Liver (tissue), 9 donors: ENCODE measurements around the gene SLC13A1. TPM values are rescaled to one million over a fixed set of nuclear protein-coding genes. Genes with fewer than 3 reads are reported as not detected.

Experiments used
- DNase-seq: peaks from one replicate; pipeline ENCODE4 v3.0.0-alpha.2; 2017; ENCODE audit warnings: low spot score
- H3K27ac ChIP-seq, 2 donors: one replicate each; pipeline ENCODE4 v1.7.0; 2013; ENCODE audit warnings: inconsistent platforms in 2 of 2, low read length in 2 of 2, control low read depth in 1 of 2, low read depth in 1 of 2, mild to moderate bottlenecking in 1 of 2
- H3K27me3 ChIP-seq, 4 donors: one replicate each; pipeline versions ENCODE4 v1.6.1 to v1.7.0; 2013; ENCODE audit warnings: low read length in 3 of 4, inconsistent platforms in 1 of 4, mild to moderate bottlenecking in 1 of 4, moderate library complexity in 1 of 4; ENCODE audit not compliant: control insufficient read depth in 4 of 4, insufficient read depth in 4 of 4
- H3K36me3 ChIP-seq, 4 donors: one replicate each; pipeline versions ENCODE4 v1.6.1 to v1.7.0; 2013; ENCODE audit warnings: low read length in 3 of 4, mild to moderate bottlenecking in 3 of 4, low read depth in 1 of 4, moderate library complexity in 1 of 4; ENCODE audit not compliant: control insufficient read depth in 4 of 4, insufficient read depth in 3 of 4
- H3K4me1 ChIP-seq, 4 donors: one replicate each; pipeline versions ENCODE4 v1.6.1 to v1.7.0; 2013; ENCODE audit warnings: low read length in 3 of 4, mild to moderate bottlenecking in 3 of 4, moderate library complexity in 1 of 4; ENCODE audit not compliant: control insufficient read depth in 4 of 4, insufficient read depth in 4 of 4
- H3K4me3 ChIP-seq, 3 donors: one replicate each; pipeline versions ENCODE4 v1.6.1 to v1.7.0; 2013; ENCODE audit warnings: low read length in 3 of 3, control low read depth in 1 of 3, low read depth in 1 of 3, mild to moderate bottlenecking in 1 of 3
- H3K9ac ChIP-seq, 2 donors: one replicate each; pipeline ENCODE4 v1.7.0; 2013; ENCODE audit warnings: low read length in 2 of 2, mild to moderate bottlenecking in 2 of 2, moderate library complexity in 2 of 2, control low read depth in 1 of 2, low read depth in 1 of 2
- H3K9me3 ChIP-seq, 4 donors: one replicate each; pipeline versions ENCODE4 v1.6.1 to v1.7.0; 2013; ENCODE audit warnings: low read length in 3 of 4; ENCODE audit not compliant: control insufficient read depth in 4 of 4
- EGR1 ChIP-seq, 2 donors: IDR thresholded peaks; 2 replicates each; pipeline ENCODE4 v1.6.1; 2016 to 2018; ENCODE audit warnings: antibody characterized with exemption in 2 of 2, low read depth in 2 of 2
- FOXA1 ChIP-seq: IDR thresholded peaks from 2 replicates; pipeline ENCODE4 v1.6.1; 2016; ENCODE audit warnings: antibody characterized with exemption
- FOXA2 ChIP-seq: IDR thresholded peaks from 2 replicates; pipeline ENCODE4 v1.6.1; 2016; ENCODE audit warnings: antibody characterized with exemption
- GABPA ChIP-seq, 2 donors: IDR thresholded peaks in 1 of 2; conservative IDR thresholded peaks in 1 of 2; 2 replicates each; pipeline ENCODE4 v1.6.1; 2016; ENCODE audit warnings: antibody characterized with exemption in 2 of 2, mild to moderate bottlenecking in 1 of 2, moderate library complexity in 1 of 2
- HNF4A ChIP-seq, 2 donors: conservative IDR thresholded peaks; 2 replicates each; pipeline ENCODE4 v1.6.1; 2016; ENCODE audit warnings: antibody characterized with exemption in 2 of 2, mild to moderate bottlenecking in 2 of 2
- HNF4G ChIP-seq: IDR thresholded peaks from 2 replicates; pipeline ENCODE4 v1.6.1; 2016; ENCODE audit warnings: antibody characterized with exemption
- JUND ChIP-seq, 2 donors: IDR thresholded peaks; 2 replicates each; pipeline ENCODE4 v1.6.1; 2016; ENCODE audit warnings: antibody characterized with exemption in 2 of 2
- NR2F2 ChIP-seq: IDR thresholded peaks from 2 replicates; pipeline ENCODE4 v1.6.1; 2016; ENCODE audit warnings: antibody characterized with exemption
- RAD21 ChIP-seq, 2 donors: IDR thresholded peaks; 2 replicates each; pipeline ENCODE4 v1.6.1; 2016; ENCODE audit warnings: antibody characterized with exemption in 2 of 2, mild to moderate bottlenecking in 2 of 2
- RXRA ChIP-seq, 2 donors: IDR thresholded peaks; 2 replicates each; pipeline ENCODE4 v1.6.1; 2017 to 2018; ENCODE audit warnings: antibody characterized with exemption in 2 of 2, mild to moderate bottlenecking in 1 of 2
- SP1 ChIP-seq: IDR thresholded peaks from 2 replicates; pipeline ENCODE4 v1.6.1; 2018; ENCODE audit warnings: antibody characterized with exemption, mild to moderate bottlenecking
- TAF1 ChIP-seq: conservative IDR thresholded peaks from 2 replicates; pipeline ENCODE4 v1.6.1; 2016; ENCODE audit warnings: antibody characterized with exemption, mild to moderate bottlenecking
- YY1 ChIP-seq: IDR thresholded peaks from 2 replicates; pipeline ENCODE4 v1.6.1; 2016; ENCODE audit warnings: antibody characterized with exemption, mild to moderate bottlenecking
- WGBS: extraction: QIAGEN DNeasy Blood & Tissue Kit; methylation state at CpG from one replicate; pipeline ENCODE4 v1.1.7; 2013; 5-methylcytosine and 5-hydroxymethylcytosine counted together
- polyA plus RNA-seq, 2 donors: library from polyadenylated mRNA; stranded (reverse) in 1 of 2; unstranded in 1 of 2; fragments of 200-250 nt in 1 of 2; fragments of >200 nt in 1 of 2; fragmentation: Nextera tagmentation in 1 of 2; extraction: Ambion mirVana in 1 of 2; gene quantifications; one replicate each; pipeline versions ENCODE4 v1.2.1 to v1.2.3, GENCODE V29; 2013 to 2015
- total RNA-seq, 2 donors: library from RNA; depleted of rRNA; stranded (reverse); fragments of >200 nt; gene quantifications; one replicate each; pipeline ENCODE4 v1.2.3, GENCODE V29; 2014
- TF ChIP-seq, protein P1 (sequence below): fragments of 150-350 bp; IDR thresholded peaks from 2 replicates; pipeline ENCODE4 v1.5.1; 2017; ENCODE audit warnings: improper control_type of control experiment, low read depth, low read length; ENCODE audit not compliant: missing input control
- TF ChIP-seq, protein P2 (sequence below): IDR thresholded peaks from 2 replicates; pipeline ENCODE4 v1.6.1; 2016; ENCODE audit warnings: antibody characterized with exemption
- TF ChIP-seq, protein P3 (sequence below): IDR thresholded peaks from 2 replicates; pipeline ENCODE4 v1.6.1; 2016; ENCODE audit warnings: antibody characterized with exemption
- TF ChIP-seq, protein P4 (sequence below): IDR thresholded peaks from 2 replicates; pipeline ENCODE4 v1.6.1; 2016; ENCODE audit warnings: antibody characterized with exemption
- donor health status: healthy.
- donor health status: healthy.
- donor health status: healthy.
- donor health status: healthy.
- donor health status: healthy.

Gene SLC13A1
- total and polyA plus RNA-seq, 4 donors = not detected

DNA sequence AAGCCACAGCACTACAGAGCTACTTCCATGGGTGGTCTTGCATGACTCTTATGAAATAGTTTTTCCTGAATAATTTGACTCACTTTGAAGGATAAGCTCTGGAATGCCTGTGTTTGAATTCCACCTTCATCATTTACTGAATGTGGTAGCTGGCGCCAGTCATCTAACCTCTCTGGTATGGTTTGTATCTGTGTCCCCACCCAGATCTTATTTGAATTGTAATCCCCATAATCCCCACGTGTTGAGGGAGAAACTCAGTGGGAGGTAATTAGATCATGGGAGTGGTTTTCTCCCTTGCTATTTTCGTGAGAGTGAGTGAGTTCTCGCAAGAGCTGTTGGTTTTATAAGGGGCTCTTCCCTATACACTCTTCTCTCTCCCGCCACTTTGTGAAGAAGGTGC is 11.2 kb upstream of the SLC13A1 start (continued):
- TF ChIP-seq EGR1 (IDR thresholded peaks at IDR 0.05; ENCODE audit: low read depth in 2 of 2) (no peak), JUND (IDR thresholded peaks at IDR 0.05) (no peak), GABPA (IDR thresholded peaks at IDR 0.05 in 1 of 2, conservative IDR thresholded peaks at IDR 0.05 in 1 of 2) (no peak), FOXA2 (no peak)

DNA sequence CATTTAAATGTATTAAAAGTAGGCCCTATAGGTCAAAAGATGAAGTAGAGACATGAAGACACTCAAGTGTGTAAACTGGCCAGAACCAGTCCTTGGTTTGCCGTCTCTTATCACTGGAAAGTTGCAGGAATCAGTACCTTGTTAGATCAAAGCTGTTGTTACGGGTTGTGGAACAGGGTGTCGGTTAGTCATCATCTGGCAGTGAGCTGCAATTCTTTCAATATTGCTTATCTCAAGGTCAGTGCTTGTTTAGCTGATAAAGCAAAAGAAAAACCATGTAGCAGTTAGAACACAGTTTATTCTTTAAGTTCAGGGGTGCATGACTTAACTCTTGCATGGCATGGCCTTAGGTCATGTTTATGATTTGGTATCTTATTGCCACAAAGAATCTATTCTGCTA is 10.0 kb upstream of the SLC13A1 start:
- no peak for DNase-seq
- H3K36me3 ChIP-seq = no peaks in the 10 kb centered on the region
- WGBS = 54% methylated on average over 3 of the region's 3 CpGs
- no peak overlapping the region for H3K4me3 ChIP-seq
- H3K27ac ChIP-seq = no peak overlapping the region
- no peaks in the 10 kb centered on the region for H3K27me3 ChIP-seq
- no peak overlapping the region for H3K9ac ChIP-seq
- no peaks in the 10 kb centered on the region for H3K4me1 ChIP-seq
- TF ChIP-seq SP1 = no peak
- no peak for TF ChIP-seq FOXA1
- TF ChIP-seq JUND (IDR thresholded peaks at IDR 0.05) = no peak
- TF ChIP-seq RXRA (IDR thresholded peaks at IDR 0.05) = no peak
- no peak for TF ChIP-seq EGR1 (IDR thresholded peaks at IDR 0.05; ENCODE audit: low read depth in 2 of 2)
- no peak for TF ChIP-seq FOXA2
- TF ChIP-seq HNF4A (conservative IDR thresholded peaks at IDR 0.05) = no peak
- no peak for TF ChIP-seq NR2F2
- TF ChIP-seq GABPA (IDR thresholded peaks at IDR 0.05 in 1 of 2, conservative IDR thresholded peaks at IDR 0.05 in 1 of 2) = no peak
- no peak for TF ChIP-seq YY1
- no peak for TF ChIP-seq HNF4G
- H3K9me3 ChIP-seq = no peaks in the 10 kb centered on the region

DNA sequence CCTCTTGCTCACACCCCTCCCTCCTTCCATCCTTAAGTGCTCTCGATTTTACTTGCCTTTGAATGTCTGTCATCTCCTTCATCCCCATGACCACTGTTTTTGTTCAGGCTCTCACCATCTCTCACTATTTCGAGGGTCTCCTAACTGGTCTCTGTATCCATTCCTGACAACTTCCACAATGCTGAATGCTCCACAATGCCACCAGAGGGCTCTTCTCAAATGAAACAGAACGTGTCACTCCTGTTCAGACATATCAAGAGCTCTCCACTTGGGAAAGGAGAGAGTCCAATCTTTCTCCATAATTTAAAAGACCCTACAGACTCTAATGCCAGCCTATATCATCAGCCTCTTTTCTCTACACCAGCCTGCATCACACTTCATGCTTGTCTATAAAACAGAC is 9.0 kb upstream of the SLC13A1 start:
- no peak overlapping the region for H3K4me3 ChIP-seq
- no peaks in the 10 kb centered on the region for H3K36me3 ChIP-seq
- H3K9me3 ChIP-seq = no peaks in the 10 kb centered on the region
- DNase-seq = no peak
- H3K27me3 ChIP-seq = no peaks in the 10 kb centered on the region
- no peak for TF ChIP-seq GABPA (IDR thresholded peaks at IDR 0.05 in 1 of 2, conservative IDR thresholded peaks at IDR 0.05 in 1 of 2)
- peak; percentile 23 to 26 for TF ChIP-seq RAD21 (IDR thresholded peaks at IDR 0.05)
- H3K9ac ChIP-seq = no peak overlapping the region
- 36% methylated on average over 3 of the region's 3 CpGs for WGBS
- no peaks in the 10 kb centered on the region for H3K4me1 ChIP-seq
- no peak overlapping the region for H3K27ac ChIP-seq

DNA sequence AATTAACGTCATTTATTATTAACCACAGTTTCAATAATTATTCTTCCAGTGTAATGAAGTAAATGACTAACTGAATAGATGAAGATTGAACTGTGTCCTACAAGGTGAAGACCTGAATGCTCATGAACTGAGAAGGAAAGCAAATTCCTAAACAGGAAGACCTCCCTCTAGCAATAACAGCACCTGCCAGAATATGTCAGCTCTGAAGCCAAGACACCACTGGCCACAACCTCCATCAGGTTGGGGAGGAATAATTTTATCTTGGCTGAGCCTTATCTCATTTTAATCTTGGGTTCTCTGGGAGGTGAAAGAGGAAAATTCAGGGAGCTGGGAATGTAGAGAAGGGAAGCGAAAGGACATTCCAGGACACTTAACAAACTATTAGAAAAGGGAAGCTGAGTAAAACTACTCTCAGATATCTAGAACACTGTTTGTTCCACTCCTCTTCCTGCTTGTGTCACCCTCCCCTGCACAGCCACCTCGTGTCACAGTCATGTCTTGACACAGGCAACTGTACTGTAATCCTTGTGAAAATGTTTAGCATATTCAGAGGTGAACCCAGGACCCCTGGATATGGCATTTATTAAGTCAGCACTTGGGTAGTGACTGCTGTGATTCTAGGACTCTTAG is 4.6 kb upstream of the SLC13A1 start:
- Histone ChIP-seq H3K9ac (no peak overlapping the region), H3K27ac (no peak overlapping the region), H3K4me3 (no peak overlapping the region), H3K27me3 (no peaks in the 10 kb centered on the region), H3K9me3 (no peaks in the 10 kb centered on the region), H3K36me3 (no peaks in the 10 kb centered on the region), H3K4me1 (no peaks in the 10 kb centered on the region)
- no peak for DNase-seq
- WGBS = 58% methylated on average over 3 of the region's 3 CpGs
- no peak for TF ChIP-seq FOXA2
- TF ChIP-seq TAF1 = no peak
- TF ChIP-seq RXRA (IDR thresholded peaks at IDR 0.05) = no peak
- no peak for TF ChIP-seq HNF4A (conservative IDR thresholded peaks at IDR 0.05)
- no peak for TF ChIP-seq HNF4G
- no peak for TF ChIP-seq YY1
- TF ChIP-seq NR2F2 = no peak
- TF ChIP-seq FOXA1 = no peak
- no peak for TF ChIP-seq JUND (IDR thresholded peaks at IDR 0.05)
- TF ChIP-seq, protein P1, sequence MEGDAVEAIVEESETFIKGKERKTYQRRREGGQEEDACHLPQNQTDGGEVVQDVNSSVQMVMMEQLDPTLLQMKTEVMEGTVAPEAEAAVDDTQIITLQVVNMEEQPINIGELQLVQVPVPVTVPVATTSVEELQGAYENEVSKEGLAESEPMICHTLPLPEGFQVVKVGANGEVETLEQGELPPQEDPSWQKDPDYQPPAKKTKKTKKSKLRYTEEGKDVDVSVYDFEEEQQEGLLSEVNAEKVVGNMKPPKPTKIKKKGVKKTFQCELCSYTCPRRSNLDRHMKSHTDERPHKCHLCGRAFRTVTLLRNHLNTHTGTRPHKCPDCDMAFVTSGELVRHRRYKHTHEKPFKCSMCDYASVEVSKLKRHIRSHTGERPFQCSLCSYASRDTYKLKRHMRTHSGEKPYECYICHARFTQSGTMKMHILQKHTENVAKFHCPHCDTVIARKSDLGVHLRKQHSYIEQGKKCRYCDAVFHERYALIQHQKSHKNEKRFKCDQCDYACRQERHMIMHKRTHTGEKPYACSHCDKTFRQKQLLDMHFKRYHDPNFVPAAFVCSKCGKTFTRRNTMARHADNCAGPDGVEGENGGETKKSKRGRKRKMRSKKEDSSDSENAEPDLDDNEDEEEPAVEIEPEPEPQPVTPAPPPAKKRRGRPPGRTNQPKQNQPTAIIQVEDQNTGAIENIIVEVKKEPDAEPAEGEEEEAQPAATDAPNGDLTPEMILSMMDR = no peak
- TF ChIP-seq SP1 = no peak
- TF ChIP-seq EGR1 (IDR thresholded peaks at IDR 0.05; ENCODE audit: low read depth in 2 of 2) = no peak
- TF ChIP-seq, protein P2, sequence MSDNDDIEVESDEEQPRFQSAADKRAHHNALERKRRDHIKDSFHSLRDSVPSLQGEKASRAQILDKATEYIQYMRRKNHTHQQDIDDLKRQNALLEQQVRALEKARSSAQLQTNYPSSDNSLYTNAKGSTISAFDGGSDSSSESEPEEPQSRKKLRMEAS = no peak
- TF ChIP-seq GABPA (IDR thresholded peaks at IDR 0.05 in 1 of 2, conservative IDR thresholded peaks at IDR 0.05 in 1 of 2) = no peak
- TF ChIP-seq, protein P3, sequence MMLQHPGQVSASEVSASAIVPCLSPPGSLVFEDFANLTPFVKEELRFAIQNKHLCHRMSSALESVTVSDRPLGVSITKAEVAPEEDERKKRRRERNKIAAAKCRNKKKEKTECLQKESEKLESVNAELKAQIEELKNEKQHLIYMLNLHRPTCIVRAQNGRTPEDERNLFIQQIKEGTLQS = no peak
- TF ChIP-seq, protein P4, sequence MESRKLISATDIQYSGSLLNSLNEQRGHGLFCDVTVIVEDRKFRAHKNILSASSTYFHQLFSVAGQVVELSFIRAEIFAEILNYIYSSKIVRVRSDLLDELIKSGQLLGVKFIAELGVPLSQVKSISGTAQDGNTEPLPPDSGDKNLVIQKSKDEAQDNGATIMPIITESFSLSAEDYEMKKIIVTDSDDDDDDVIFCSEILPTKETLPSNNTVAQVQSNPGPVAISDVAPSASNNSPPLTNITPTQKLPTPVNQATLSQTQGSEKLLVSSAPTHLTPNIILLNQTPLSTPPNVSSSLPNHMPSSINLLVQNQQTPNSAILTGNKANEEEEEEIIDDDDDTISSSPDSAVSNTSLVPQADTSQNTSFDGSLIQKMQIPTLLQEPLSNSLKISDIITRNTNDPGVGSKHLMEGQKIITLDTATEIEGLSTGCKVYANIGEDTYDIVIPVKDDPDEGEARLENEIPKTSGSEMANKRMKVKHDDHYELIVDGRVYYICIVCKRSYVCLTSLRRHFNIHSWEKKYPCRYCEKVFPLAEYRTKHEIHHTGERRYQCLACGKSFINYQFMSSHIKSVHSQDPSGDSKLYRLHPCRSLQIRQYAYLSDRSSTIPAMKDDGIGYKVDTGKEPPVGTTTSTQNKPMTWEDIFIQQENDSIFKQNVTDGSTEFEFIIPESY = no peak
